Mucosa of descending colon (tissue), 3 donors: ENCODE measurements around the gene HHEX. TPM values are rescaled to one million over a fixed set of nuclear protein-coding genes. Genes with fewer than 3 reads are reported as not detected.

Experiments used
- ATAC-seq: fragments of 200-7000 bp; cut with Tn5 transposase; one replicate; pipeline ENCODE4 v1.9.1; 2020; ENCODE audit warnings: mild to moderate bottlenecking, moderate library complexity
- DNase-seq, 3 donors: peaks; one replicate each; pipeline ENCODE4 v3.0.0-alpha.2; 2020
- H3K36me3 ChIP-seq: fragments of 200-600 bp; one replicate; pipeline ENCODE4 v1.8.0; 2021; ENCODE audit warnings: low read depth, mild to moderate bottlenecking
- H3K4me1 ChIP-seq: fragments of 200-600 bp; one replicate; pipeline ENCODE4 v1.8.0; 2021; ENCODE audit warnings: low read depth, mild to moderate bottlenecking
- H3K4me3 ChIP-seq: fragments of 200-600 bp; one replicate; pipeline ENCODE4 v1.8.0; 2021; ENCODE audit warnings: mild to moderate bottlenecking
- H3K9me3 ChIP-seq: fragments of 200-600 bp; one replicate; pipeline ENCODE4 v1.8.0; 2021; ENCODE audit warnings: mild to moderate bottlenecking
- intact Hi-C, 2 donors: fragments of 100-400 bp; cut with DNase I in 1 of 2; cut with micrococcal nuclease in 1 of 2; formaldehyde crosslinking; loops; one replicate each; pipeline versions ENCODE4 v1.11.0 to v1.11.1; 2022; cut with DNase I, micrococcal nuclease
- total RNA-seq, 3 donors: library from RNA; stranded (reverse); fragmentation: NEBNext Ultra II Directional in 2 of 3; extraction: Animal tissue kit (Norgen Biotek cat#: 25700) in 2 of 3; gene quantifications; one replicate each; pipeline versions ENCODE4 v1.2.1 to v1.2.4, GENCODE V29; 2021 to 2023
- TF ChIP-seq, protein P1 (sequence below): fragments of 200-600 bp; IDR thresholded peaks from one replicate; pipeline ENCODE4 v1.8.0; 2022; ENCODE audit warnings: antibody characterized with exemption, mild to moderate bottlenecking
- donor health status: DM: no; HTN: no; CAD: no; lungs with moderate emphysema.
- donor health status: DM: no; HTN: no; CAD: no.
- donor health status: DM: no; HTN: yes; CAD: no.

The HHEX gene
- total RNA-seq, 3 donors from 2014 or later = 3.5 to 8.8 (median 4.0) TPM

DNA sequence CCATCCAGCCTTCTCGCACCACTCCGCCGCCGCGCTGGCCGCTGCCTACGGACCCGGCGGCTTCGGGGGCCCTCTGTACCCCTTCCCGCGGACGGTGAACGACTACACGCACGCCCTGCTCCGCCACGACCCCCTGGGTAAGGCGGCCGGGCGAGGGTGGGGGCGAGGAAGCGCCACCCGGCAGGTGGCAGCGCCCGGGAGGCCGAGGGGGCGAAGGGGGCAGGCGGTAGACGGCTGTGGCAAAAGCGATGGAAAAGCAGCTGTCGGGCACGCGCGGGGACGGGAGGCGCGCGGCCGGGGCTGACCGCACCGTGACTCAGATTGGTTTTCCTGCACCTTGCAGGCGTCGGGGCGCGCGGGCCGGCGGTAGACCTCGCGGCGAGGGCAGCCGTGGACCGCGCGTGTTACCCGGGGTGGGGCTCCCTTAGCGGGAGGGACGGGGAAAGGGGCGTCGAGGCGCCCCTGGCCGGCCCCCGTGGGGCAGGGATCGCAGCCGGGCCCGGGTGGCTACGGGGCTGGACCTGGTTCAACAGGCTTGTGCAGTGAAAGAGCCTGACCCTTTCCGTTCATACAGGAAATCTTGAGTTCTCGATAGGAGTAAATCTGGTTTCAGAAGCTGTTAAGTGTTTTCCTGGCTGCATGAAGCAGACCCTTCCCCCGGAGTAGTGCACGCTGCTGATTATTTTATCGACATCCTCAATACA lies 608 bp downstream of the HHEX start:
- peak; percentile 59 for ATAC-seq

DNA sequence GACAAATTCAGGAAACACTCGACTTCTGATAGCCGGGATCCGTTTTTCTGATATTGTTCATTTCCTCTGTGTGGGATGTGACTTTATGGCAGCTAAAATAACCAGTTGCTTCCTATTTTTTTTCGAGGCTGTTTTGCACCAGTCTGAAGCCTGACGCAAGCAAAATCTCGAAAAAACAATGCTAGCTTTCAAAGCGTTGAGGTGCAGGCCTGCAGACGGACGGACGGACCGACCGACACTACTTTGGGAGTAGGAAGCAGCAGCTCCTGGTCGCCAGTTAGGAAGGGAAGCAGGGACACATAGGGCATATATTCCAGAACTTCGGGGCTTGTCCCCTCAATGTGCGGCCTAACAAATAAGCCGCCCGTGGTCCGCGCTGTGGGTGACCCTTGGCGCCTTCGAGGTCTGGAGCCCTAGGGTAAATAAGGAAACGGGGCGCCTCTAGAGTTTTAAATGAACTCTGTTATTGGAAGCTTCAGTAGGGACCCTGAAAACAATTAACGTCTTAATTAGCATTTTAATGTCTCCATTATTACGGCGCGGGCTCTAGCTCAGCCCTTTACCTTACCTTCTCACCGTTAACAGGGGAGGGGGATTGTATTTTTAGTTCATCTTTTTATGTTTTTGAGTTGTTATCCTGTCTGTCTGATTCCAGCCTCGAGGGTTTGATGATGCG lies 1.3 kb downstream of the HHEX start:
- no peak for ATAC-seq
- intact Hi-C loops = no loop called here
- H3K4me3 ChIP-seq = no peak overlapping the region
- H3K4me1 ChIP-seq = no peaks in the 10 kb centered on the region
- DNase-seq = peak in 2 of 3 donors; percentile 12 to 50
- no peaks in the 10 kb centered on the region for H3K9me3 ChIP-seq
- TF ChIP-seq, protein P1, sequence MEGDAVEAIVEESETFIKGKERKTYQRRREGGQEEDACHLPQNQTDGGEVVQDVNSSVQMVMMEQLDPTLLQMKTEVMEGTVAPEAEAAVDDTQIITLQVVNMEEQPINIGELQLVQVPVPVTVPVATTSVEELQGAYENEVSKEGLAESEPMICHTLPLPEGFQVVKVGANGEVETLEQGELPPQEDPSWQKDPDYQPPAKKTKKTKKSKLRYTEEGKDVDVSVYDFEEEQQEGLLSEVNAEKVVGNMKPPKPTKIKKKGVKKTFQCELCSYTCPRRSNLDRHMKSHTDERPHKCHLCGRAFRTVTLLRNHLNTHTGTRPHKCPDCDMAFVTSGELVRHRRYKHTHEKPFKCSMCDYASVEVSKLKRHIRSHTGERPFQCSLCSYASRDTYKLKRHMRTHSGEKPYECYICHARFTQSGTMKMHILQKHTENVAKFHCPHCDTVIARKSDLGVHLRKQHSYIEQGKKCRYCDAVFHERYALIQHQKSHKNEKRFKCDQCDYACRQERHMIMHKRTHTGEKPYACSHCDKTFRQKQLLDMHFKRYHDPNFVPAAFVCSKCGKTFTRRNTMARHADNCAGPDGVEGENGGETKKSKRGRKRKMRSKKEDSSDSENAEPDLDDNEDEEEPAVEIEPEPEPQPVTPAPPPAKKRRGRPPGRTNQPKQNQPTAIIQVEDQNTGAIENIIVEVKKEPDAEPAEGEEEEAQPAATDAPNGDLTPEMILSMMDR = no peak
- H3K36me3 ChIP-seq = no peaks in the 10 kb centered on the region

More for the DNA sequence above, 608 bp downstream of the HHEX start:
- peak; percentile 35 to 80 (median 72) for DNase-seq
- no peaks in the 10 kb centered on the region for H3K36me3 ChIP-seq
- H3K4me1 ChIP-seq = no peaks in the 10 kb centered on the region
- peak overlapping the region; percentile 33 for H3K4me3 ChIP-seq
- TF ChIP-seq, protein P1 = no peak
- H3K9me3 ChIP-seq = no peaks in the 10 kb centered on the region
- intact Hi-C loops = no loop called here

DNA sequence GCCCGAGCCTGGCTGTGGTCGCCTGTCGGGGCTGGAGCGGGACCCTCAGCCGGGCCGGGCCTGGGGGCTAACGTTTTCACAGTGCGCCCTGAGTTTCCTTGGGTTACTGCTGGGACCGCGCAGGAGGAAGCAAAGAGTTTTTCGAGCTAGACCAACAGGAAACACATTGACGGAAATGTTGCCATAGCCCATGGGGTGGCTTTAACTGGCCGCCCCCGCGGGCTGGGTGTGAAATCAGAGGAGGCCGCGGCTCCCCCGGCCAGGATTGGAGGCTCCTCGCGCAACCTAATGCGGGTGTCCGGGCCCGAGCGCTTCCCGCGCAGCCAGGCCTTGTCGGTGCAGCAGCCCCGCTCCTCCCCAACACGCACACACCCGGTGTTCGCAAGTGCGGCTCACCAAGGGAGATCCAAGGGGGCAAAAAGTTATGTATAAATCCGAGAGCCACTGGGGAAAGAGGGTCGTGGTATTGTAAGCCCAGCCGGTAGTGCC lies 1.9 kb downstream of the HHEX start:
- ATAC-seq (peak; percentile 10), DNase-seq (peak; percentile 28 to 73 (median 46))
- TF ChIP-seq, protein P1 = no peak
- Histone ChIP-seq H3K36me3 (no peaks in the 10 kb centered on the region), H3K9me3 (no peaks in the 10 kb centered on the region), H3K4me1 (no peaks in the 10 kb centered on the region), H3K4me3 (no peak overlapping the region)
- intact Hi-C loops = no loop called here

DNA sequence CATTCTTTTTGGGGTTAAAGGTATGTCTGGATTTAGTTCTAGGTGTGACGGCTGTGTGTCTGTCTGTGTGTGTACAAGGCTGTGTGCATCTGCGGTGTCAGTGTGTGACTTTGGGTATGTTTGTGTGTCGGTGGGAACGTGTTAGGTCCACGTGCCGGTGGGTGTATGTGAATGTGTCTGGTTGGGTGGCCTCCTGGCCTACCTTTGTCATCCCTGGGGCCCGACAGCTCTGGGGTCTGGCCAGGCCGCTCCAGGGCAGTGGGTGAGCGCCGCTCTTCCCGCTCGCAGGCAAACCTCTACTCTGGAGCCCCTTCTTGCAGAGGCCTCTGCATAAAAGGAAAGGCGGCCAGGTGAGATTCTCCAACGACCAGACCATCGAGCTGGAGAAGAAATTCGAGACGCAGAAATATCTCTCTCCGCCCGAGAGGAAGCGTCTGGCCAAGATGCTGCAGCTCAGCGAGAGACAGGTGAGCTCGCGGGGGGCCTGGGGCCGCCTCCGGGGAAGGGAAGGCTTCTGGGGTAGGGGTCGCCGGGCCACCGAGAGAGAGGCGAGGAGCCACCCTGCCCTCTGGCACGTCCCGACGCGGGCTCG lies 2.4 kb downstream of the HHEX start:
- no peaks in the 10 kb centered on the region for H3K9me3 ChIP-seq
- no peaks in the 10 kb centered on the region for H3K36me3 ChIP-seq
- no peaks in the 10 kb centered on the region for H3K4me1 ChIP-seq
- no peak overlapping the region for H3K4me3 ChIP-seq
- intact Hi-C loops = no loop called here
- TF ChIP-seq, protein P1 = no peak
- ATAC-seq (no peak), DNase-seq (peak in 2 of 3 donors; percentile 26 to 58)

DNA sequence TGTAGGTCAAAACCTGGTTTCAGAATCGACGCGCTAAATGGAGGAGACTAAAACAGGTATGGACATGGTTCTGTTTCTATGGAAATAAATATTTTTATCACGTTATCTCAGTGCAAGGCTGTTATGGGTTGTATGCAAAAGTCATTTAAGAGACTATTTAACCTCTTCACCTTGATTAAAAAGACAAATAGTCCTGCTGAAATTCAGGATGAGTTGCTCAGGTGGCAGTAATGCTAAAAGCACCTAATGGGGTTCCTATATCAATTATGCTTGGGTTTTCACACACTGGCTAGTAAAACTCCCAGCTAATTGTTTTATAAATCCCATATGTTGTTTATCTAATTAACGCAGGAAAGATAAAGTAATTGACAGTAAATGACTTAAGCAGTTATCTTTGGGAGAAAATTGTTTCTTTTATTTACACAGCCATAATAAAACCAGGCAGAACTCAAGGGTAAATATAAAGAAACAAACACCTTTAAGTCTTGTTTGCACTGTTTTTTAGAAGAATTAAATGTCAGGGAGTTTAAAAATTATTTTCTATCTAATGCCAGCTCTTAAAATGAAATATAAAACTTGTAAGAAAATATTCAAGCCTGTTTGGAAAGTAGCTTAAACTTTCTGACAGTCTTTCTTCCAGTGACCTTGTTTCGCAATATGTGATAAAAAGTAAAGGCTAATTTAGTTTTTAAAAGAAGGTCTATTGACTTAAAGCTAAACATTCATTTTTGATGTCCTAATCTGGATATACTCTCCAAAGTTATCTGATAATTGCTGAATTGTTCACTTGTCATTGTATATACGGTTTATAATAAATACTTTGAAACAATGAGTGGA lies 3.2 kb downstream of the HHEX start:
- H3K4me3 ChIP-seq = no peak overlapping the region
- DNase-seq = no peak
- intact Hi-C loops = no loop called here
- H3K9me3 ChIP-seq = no peaks in the 10 kb centered on the region
- ATAC-seq = no peak
- no peaks in the 10 kb centered on the region for H3K4me1 ChIP-seq
- no peaks in the 10 kb centered on the region for H3K36me3 ChIP-seq
- TF ChIP-seq, protein P1 = no peak
